NCI-H1436 (cell line): Measurements from ENCODE around the gene BCAP31.
"Not testable (repeated sequence)": the region's sequence is repeated elsewhere in the genome, so short reads cannot be mapped to it uniquely, and the experiment has no call there.

ENCODE experiments used
- DNase-seq: peaks from one replicate; lab custom pipeline; 2025; lab: John Stamatoyannopoulos, UW

BCAP31 gene

GRCh38 chrX:153733651-153734240 lies 9.6 kb upstream of the BCAP31 start:
- no peak for DNase-seq

GRCh38 chrX:153732401-153732800 lies 8.2 kb upstream of the BCAP31 start:
- DNase-seq: no peak

- DNase-seq: no peak
Observed at GRCh38 chrX:153731845-153732215, 7.6 kb upstream of the BCAP31 start.

- no peak for DNase-seq
Observed at GRCh38 chrX:153731117-153731844, 7.1 kb upstream of the BCAP31 start.

- DNase-seq: not testable (repeated sequence)
Observed at GRCh38 chrX:153730115-153730514, 5.9 kb upstream of the BCAP31 start.

GRCh38 chrX:153728951-153729631 lies 4.9 kb upstream of the BCAP31 start:
- DNase-seq: no peak

GRCh38 chrX:153728095-153728494 lies 3.9 kb upstream of the BCAP31 start:
- DNase-seq: no peak

GRCh38 chrX:153727123-153727931 lies 3.1 kb upstream of the BCAP31 start:
- no peak for DNase-seq

- no peak for DNase-seq
Observed at GRCh38 chrX:153726286-153727122, 2.3 kb upstream of the BCAP31 start.

GRCh38 chrX:153725832-153726285 lies 1.7 kb upstream of the BCAP31 start:
- no peak for DNase-seq

GRCh38 chrX:153725039-153725831 lies 1.0 kb upstream of the BCAP31 start:
- DNase-seq: no peak

- DNase-seq: peak; percentile 63
Observed at GRCh38 chrX:153723351-153724251, 586 bp downstream of the BCAP31 start.

- DNase-seq: no peak
Observed at GRCh38 chrX:153722704-153723350, 1.4 kb downstream of the BCAP31 start.

- no peak for DNase-seq
Observed at GRCh38 chrX:153719701-153720100, 4.5 kb downstream of the BCAP31 start.

GRCh38 chrX:153719238-153719637 lies 4.9 kb downstream of the BCAP31 start:
- DNase-seq: no peak

- DNase-seq: no peak
Observed at GRCh38 chrX:153717445-153717844, 6.7 kb downstream of the BCAP31 start.

GRCh38 chrX:153714256-153714655 lies 9.9 kb downstream of the BCAP31 start:
- no peak for DNase-seq

GRCh38 chrX:153709726-153710674 lies 14.2 kb downstream of the BCAP31 start:
- DNase-seq: no peak
